SK-N-SH (cell line): ENCODE data around the gene PARP8. TPM values are rescaled to one million over a fixed set of nuclear protein-coding genes. Genes with fewer than 3 reads are reported as not detected.

Experiments
- CTCF ChIA-PET: fragments of 300-600, 350-600 bp; formaldehyde crosslinking; extraction: SDS; loops from one replicate; lab custom pipeline; 2021; lab: Yijun Ruan, JAX
- POLR2A ChIA-PET: fragments of 350-600 bp; sonication (Branson Sonifier 250); formaldehyde crosslinking; extraction: SDS; loops from one replicate; lab custom pipeline; 2020; ENCODE audit warnings: antibody characterized with exemption, inconsistent platforms; lab: Yijun Ruan, JAX
- DNase-seq: peaks from one replicate; pipeline ENCODE4 v3.0.0; 2012
- H2AFZ ChIP-seq: fragments of 200-600 bp; sonication (generic); 2 replicates; pipeline ENCODE4 v1.8.1; 2016; ENCODE audit warnings: antibody characterized with exemption, mild to moderate bottlenecking, low read depth
- H3F3A ChIP-seq: fragments of 200-600 bp; sonication (generic); replicated peaks from 2 replicates; pipeline ENCODE3; 2016; ENCODE audit warnings: antibody characterized with exemption, mild to moderate bottlenecking; ENCODE audit not compliant: insufficient read depth
- H3K27ac ChIP-seq, 2 experiments: fragments of 200-500 bp in 1 of 2; fragments of 200-600 bp in 1 of 2; sonication (Bioruptor generic) in 1 of 2; sonication (generic), shearing (Covaris generic) in 1 of 2; 2 replicates each; pipeline versions ENCODE4 v1.5.1 to v1.6.1; 2014 to 2016; ENCODE audit warnings: low read depth in 2 of 2, inconsistent platforms in 1 of 2, low read length in 1 of 2, mild to moderate bottlenecking in 1 of 2, mixed read lengths in 1 of 2
- H3K27me3 ChIP-seq: fragments of 200-600 bp; sonication (generic), shearing (Covaris generic); 2 replicates; pipeline ENCODE4 v1.6.1; 2016; ENCODE audit warnings: mixed run types; ENCODE audit not compliant: insufficient read depth
- H3K36me3 ChIP-seq, 2 experiments: fragments of 200-500 bp in 1 of 2; fragments of 200-600 bp in 1 of 2; sonication (Bioruptor generic) in 1 of 2; sonication (generic) in 1 of 2; replicated peaks in 1 of 2; 2 replicates each; pipeline versions ENCODE3 to v1.5.1; 2014 to 2016; ENCODE audit warnings: low read length in 1 of 2, mild to moderate bottlenecking in 1 of 2; ENCODE audit not compliant: insufficient read depth in 2 of 2, control insufficient read depth in 1 of 2
- H3K4me1 ChIP-seq, 2 experiments: fragments of 200-500 bp in 1 of 2; fragments of 200-600 bp in 1 of 2; sonication (Bioruptor generic) in 1 of 2; sonication (generic), shearing (Covaris generic) in 1 of 2; 2 replicates each; pipeline versions ENCODE4 v1.5.1 to v1.6.1; 2014 to 2016; ENCODE audit warnings: low read depth in 1 of 2, low read length in 1 of 2, mixed run types in 1 of 2; ENCODE audit not compliant: insufficient read depth in 2 of 2, control insufficient read depth in 1 of 2
- H3K4me2 ChIP-seq: fragments of 200-600 bp; sonication (generic), shearing (Covaris generic); 2 replicates; pipeline ENCODE4 v1.6.1; 2017; ENCODE audit warnings: mixed run types
- H3K4me3 ChIP-seq, 2 experiments: fragments of 200-500 bp in 1 of 2; fragments of 200-600 bp in 1 of 2; sonication (Bioruptor generic) in 1 of 2; sonication (generic), shearing (Covaris generic) in 1 of 2; 2 replicates each; pipeline versions ENCODE4 v1.5.1 to v1.8.1; 2014 to 2016; ENCODE audit warnings: low read depth in 2 of 2, inconsistent platforms in 1 of 2, low read length in 1 of 2, mild to moderate bottlenecking in 1 of 2, mixed read lengths in 1 of 2, moderate library complexity in 1 of 2
- H3K79me2 ChIP-seq: fragments of 200-600 bp; sonication (generic); 2 replicates; pipeline ENCODE4 v1.8.1; 2017; ENCODE audit warnings: mild to moderate bottlenecking; ENCODE audit not compliant: insufficient read depth
- H3K9ac ChIP-seq: fragments of 200-600 bp; sonication (generic); 2 replicates; pipeline ENCODE4 v1.6.1; 2017; ENCODE audit warnings: mixed run types
- H3K9me2 ChIP-seq: fragments of 200-600 bp; sonication (generic); 2 replicates; pipeline ENCODE4 v1.6.1; 2017; ENCODE audit warnings: mixed run types
- H3K9me3 ChIP-seq: fragments of 200-600 bp; sonication (generic); 2 replicates; pipeline ENCODE4 v1.6.1; 2017; ENCODE audit warnings: mixed run types, mild to moderate bottlenecking, moderate library complexity
- H4K20me1 ChIP-seq: fragments of 200-600 bp; sonication (generic); 2 replicates; pipeline ENCODE4 v1.6.1; 2017; ENCODE audit warnings: mild to moderate bottlenecking, mixed run types; ENCODE audit not compliant: insufficient read depth
- CHD2 ChIP-seq: fragments of 150-350 bp; IDR thresholded peaks from 2 replicates; pipeline ENCODE4 v1.6.1; 2018; ENCODE audit warnings: low read length; ENCODE audit not compliant: partially characterized antibody
- EP300 ChIP-seq, 2 experiments: IDR thresholded peaks; 2 replicates each; pipeline versions ENCODE4 v1.4.0 to v1.6.1; 2012; ENCODE audit warnings: borderline replicate concordance in 1 of 2, low read depth in 1 of 2, low read length in 1 of 2
- FOSL2 ChIP-seq: IDR thresholded peaks from 2 replicates; pipeline ENCODE4 v1.4.0; 2012; ENCODE audit warnings: low read depth, mild to moderate bottlenecking, moderate library complexity, borderline replicate concordance
- FOXM1 ChIP-seq: IDR thresholded peaks from 2 replicates; pipeline ENCODE4 v1.4.0; 2012; ENCODE audit warnings: low read depth, mild to moderate bottlenecking
- GATA2 ChIP-seq: sonication (generic); formaldehyde crosslinking; IDR thresholded peaks from 2 replicates; pipeline ENCODE4 v1.5.0; 2020; ENCODE audit warnings: mild to moderate bottlenecking, missing genetic modification reagents
- MXI1 ChIP-seq: IDR thresholded peaks from 2 replicates; pipeline ENCODE4 v1.6.1; 2012; ENCODE audit warnings: mild to moderate bottlenecking, low read depth, low read length, improper control_type of control experiment
- NFIC ChIP-seq: IDR thresholded peaks from 2 replicates; pipeline ENCODE4 v1.4.0; 2012; ENCODE audit warnings: borderline replicate concordance
- POLR2AphosphoS5 ChIP-seq: IDR thresholded peaks from 2 replicates; pipeline ENCODE4 v1.6.1; 2012; ENCODE audit warnings: low read depth, low read length
- RAD21 ChIP-seq: IDR thresholded peaks from 2 replicates; pipeline ENCODE4 v1.6.1; 2012; ENCODE audit warnings: mild to moderate bottlenecking, low read length
- RFX5 ChIP-seq: IDR thresholded peaks from 2 replicates; pipeline ENCODE4 v1.6.1; 2012; ENCODE audit warnings: mild to moderate bottlenecking, improper control_type of control experiment, low read length
- RXRA ChIP-seq: IDR thresholded peaks from 2 replicates; pipeline ENCODE4 v1.4.0; 2012; ENCODE audit warnings: low read depth, mild to moderate bottlenecking, borderline replicate concordance
- SMC3 ChIP-seq: IDR thresholded peaks from 2 replicates; pipeline ENCODE4 v1.6.1; 2012; ENCODE audit warnings: low read depth, low read length, improper control_type of control experiment
- YY1 ChIP-seq: IDR thresholded peaks from 2 replicates; pipeline ENCODE4 v1.4.0; 2012; ENCODE audit warnings: low read depth, mild to moderate bottlenecking
- ZBTB33 ChIP-seq: IDR thresholded peaks from 2 replicates; pipeline ENCODE4 v1.4.0; 2012; ENCODE audit warnings: low read depth, borderline replicate concordance
- WGBS: methylation state at CpG from one replicate; pipeline ENCODE4 v1.1.6; 2017; ENCODE audit warnings: low lambda C conversion rate; 5-methylcytosine and 5-hydroxymethylcytosine counted together
- polyA plus RNA-seq, 3 experiments: library from polyadenylated mRNA; depleted of rRNA; stranded (reverse); fragments of >200 nt; gene quantifications; 2 replicates each; pipeline ENCODE4 v1.2.3, GENCODE V29; 2012
- TF ChIP-seq, protein P1 (sequence below): IDR thresholded peaks from 2 replicates; pipeline ENCODE4 v1.4.0; 2012; ENCODE audit warnings: low read depth, borderline replicate concordance
- TF ChIP-seq, protein P2 (sequence below): IDR thresholded peaks from 2 replicates; pipeline ENCODE4 v1.6.1; 2012; ENCODE audit warnings: mild to moderate bottlenecking, low read depth, low read length, moderate library complexity
- TF ChIP-seq, protein P3 (sequence below): IDR thresholded peaks from 2 replicates; pipeline ENCODE4 v1.4.0; 2012; ENCODE audit warnings: low read depth
- TF ChIP-seq, protein P4 (sequence below): IDR thresholded peaks from 2 replicates; pipeline ENCODE4; 2012

Gene PARP8
- polyA plus RNA-seq, 1 of the 3 experiments (the other 2 are of a cell fraction): 6.2 TPM

DNA sequence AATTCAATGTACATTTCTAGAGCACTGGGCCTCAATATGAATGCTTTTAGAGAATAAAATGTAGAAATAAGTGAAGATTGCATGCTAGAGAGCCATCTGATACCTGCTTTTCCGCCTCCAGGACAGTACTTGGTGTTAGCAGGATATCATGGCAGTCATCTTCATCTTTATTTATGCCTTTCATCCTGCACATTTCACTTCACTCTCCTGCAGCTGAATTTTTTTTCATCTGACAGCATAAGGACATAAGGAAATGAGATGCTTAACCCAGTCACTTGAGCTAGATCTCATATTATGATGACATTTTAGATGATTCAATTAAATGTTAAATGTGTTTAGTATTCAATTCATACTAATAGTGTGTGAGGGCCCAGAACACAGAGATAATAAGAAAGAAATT, 162.6 kb downstream of the PARP8 start:
- 0 out of 2 replicates have a peak, but pooled peaks have one; percentile 16 for TF ChIP-seq GATA2 (CRISPR knock-in tag)
- no peak for TF ChIP-seq NFIC
- no peak for TF ChIP-seq CHD2
- TF ChIP-seq EP300 (IDR thresholded peaks at IDR 0.05; ENCODE audit: borderline replicate concordance in 1 of 2, low read depth in 1 of 2, low read length in 1 of 2): no peak
- no peak for TF ChIP-seq RXRA
- no peak for TF ChIP-seq YY1
- TF ChIP-seq FOSL2: no peak
- no peak for TF ChIP-seq ZBTB33
- no peaks in the 10 kb centered on the region for H3K9me3 ChIP-seq
- 84% methylated on average over 1 of the region's 1 CpG for WGBS
- no peaks in the 10 kb centered on the region; a peak in 1 of 4 replicates for H3K4me1 ChIP-seq
- H3K79me2 ChIP-seq: no peaks in the 10 kb centered on the region
- H3F3A ChIP-seq: no peaks in the 10 kb centered on the region
- H2AFZ ChIP-seq: no peak overlapping the region
- no peak overlapping the region for H3K4me3 ChIP-seq
- H3K9me2 ChIP-seq: no peaks in the 10 kb centered on the region
- H3K9ac ChIP-seq: no peak overlapping the region
- peaks cover 14 to 15% of the 10 kb centered on the region in 2 experiments for H3K36me3 ChIP-seq
- POLR2A ChIA-PET: no interaction called here
- H3K4me2 ChIP-seq: no peak overlapping the region
- CTCF ChIA-PET: no interaction called here
- no peaks in the 10 kb centered on the region for H4K20me1 ChIP-seq
- H3K27ac ChIP-seq: no peak overlapping the region; a peak in 1 of 4 replicates
- no peak for DNase-seq
- no peaks in the 10 kb centered on the region for H3K27me3 ChIP-seq

GRCh38 chr5:50832657-50833284, 166.3 kb downstream of the PARP8 start:
- ChIA-PET CTCF (interaction anchor here (0.7 to 1.5 kb wide), 2 partner anchors 21 to 86 kb away, joined by 3 read pairs; no protein-coding TSS in a partner anchor), POLR2A (no interaction called here)
- H3F3A ChIP-seq: no peaks in the 10 kb centered on the region
- no peaks in the 10 kb centered on the region for H3K9me3 ChIP-seq
- H3K9me2 ChIP-seq: no peaks in the 10 kb centered on the region
- H3K27me3 ChIP-seq: no peaks in the 10 kb centered on the region
- TF ChIP-seq, protein P1, sequence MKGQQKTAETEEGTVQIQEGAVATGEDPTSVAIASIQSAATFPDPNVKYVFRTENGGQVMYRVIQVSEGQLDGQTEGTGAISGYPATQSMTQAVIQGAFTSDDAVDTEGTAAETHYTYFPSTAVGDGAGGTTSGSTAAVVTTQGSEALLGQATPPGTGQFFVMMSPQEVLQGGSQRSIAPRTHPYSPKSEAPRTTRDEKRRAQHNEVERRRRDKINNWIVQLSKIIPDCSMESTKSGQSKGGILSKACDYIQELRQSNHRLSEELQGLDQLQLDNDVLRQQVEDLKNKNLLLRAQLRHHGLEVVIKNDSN: no peak
- TF ChIP-seq RXRA (no peak), MXI1 (no peak), POLR2AphosphoS5 (no peak), EP300 (IDR thresholded peaks at IDR 0.05; ENCODE audit: borderline replicate concordance in 1 of 2, low read depth in 1 of 2, low read length in 1 of 2) (no peak), RAD21 (no peak), FOXM1 (no peak), FOSL2 (no peak), SMC3 (no peak), RFX5 (no peak), NFIC (no peak)
- TF ChIP-seq, protein P2, sequence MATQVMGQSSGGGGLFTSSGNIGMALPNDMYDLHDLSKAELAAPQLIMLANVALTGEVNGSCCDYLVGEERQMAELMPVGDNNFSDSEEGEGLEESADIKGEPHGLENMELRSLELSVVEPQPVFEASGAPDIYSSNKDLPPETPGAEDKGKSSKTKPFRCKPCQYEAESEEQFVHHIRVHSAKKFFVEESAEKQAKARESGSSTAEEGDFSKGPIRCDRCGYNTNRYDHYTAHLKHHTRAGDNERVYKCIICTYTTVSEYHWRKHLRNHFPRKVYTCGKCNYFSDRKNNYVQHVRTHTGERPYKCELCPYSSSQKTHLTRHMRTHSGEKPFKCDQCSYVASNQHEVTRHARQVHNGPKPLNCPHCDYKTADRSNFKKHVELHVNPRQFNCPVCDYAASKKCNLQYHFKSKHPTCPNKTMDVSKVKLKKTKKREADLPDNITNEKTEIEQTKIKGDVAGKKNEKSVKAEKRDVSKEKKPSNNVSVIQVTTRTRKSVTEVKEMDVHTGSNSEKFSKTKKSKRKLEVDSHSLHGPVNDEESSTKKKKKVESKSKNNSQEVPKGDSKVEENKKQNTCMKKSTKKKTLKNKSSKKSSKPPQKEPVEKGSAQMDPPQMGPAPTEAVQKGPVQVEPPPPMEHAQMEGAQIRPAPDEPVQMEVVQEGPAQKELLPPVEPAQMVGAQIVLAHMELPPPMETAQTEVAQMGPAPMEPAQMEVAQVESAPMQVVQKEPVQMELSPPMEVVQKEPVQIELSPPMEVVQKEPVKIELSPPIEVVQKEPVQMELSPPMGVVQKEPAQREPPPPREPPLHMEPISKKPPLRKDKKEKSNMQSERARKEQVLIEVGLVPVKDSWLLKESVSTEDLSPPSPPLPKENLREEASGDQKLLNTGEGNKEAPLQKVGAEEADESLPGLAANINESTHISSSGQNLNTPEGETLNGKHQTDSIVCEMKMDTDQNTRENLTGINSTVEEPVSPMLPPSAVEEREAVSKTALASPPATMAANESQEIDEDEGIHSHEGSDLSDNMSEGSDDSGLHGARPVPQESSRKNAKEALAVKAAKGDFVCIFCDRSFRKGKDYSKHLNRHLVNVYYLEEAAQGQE: no peak
- TF ChIP-seq, protein P3, sequence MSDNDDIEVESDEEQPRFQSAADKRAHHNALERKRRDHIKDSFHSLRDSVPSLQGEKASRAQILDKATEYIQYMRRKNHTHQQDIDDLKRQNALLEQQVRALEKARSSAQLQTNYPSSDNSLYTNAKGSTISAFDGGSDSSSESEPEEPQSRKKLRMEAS: no peak
- TF ChIP-seq, protein P4, sequence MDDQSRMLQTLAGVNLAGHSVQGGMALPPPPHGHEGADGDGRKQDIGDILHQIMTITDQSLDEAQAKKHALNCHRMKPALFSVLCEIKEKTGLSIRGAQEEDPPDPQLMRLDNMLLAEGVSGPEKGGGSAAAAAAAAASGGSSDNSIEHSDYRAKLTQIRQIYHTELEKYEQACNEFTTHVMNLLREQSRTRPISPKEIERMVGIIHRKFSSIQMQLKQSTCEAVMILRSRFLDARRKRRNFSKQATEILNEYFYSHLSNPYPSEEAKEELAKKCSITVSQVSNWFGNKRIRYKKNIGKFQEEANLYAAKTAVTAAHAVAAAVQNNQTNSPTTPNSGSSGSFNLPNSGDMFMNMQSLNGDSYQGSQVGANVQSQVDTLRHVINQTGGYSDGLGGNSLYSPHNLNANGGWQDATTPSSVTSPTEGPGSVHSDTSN: no peak
- DNase-seq: no peak
- no peaks in the 10 kb centered on the region; a peak in 1 of 4 replicates for H3K4me1 ChIP-seq
- no peaks in the 10 kb centered on the region for H3K79me2 ChIP-seq
- no peak overlapping the region for H3K27ac ChIP-seq
- no peak overlapping the region for H3K9ac ChIP-seq
- 58% methylated on average over 4 of the region's 4 CpGs for WGBS
- no peak overlapping the region for H3K4me2 ChIP-seq
- no peaks in the 10 kb centered on the region for H4K20me1 ChIP-seq
- H3K36me3 ChIP-seq: peaks cover 15 to 19% of the 10 kb centered on the region in 2 experiments
- no peak overlapping the region for H3K4me3 ChIP-seq
- H2AFZ ChIP-seq: no peak overlapping the region
